GM18861 (cell line): ENCODE measurements around the gene TOR2A.

Experiments used
- ATAC-seq: cut with Tn5 transposase; IDR thresholded peaks from one replicate; pipeline ENCODE4 v1.9.1; 2021; ENCODE audit not compliant: unreplicated experiment

Gene TOR2A

GRCh38 chr9:127700594-127701255 is 34.4 kb downstream of the TOR2A start:
- ATAC-seq, result no peak

DNA sequence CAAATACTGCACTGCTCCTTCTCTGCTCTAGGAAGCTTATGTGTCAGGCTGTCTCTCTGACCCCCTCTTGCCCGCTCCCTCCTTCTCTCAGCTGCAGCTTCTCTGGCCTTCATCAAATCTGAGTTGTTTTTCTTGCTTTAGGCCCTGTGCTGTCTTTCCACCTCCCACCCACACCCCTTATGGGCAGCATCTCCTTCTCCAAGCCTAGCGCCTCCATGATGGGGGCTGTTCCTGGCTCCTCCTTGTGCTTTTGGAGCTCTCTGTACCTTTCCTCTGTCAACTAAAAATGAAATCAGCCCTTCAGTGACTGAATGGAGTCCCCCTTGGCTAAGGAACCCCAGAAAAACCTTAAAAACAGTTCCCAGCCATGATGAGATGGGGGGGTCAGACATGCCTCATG is 35.0 kb downstream of the TOR2A start:
- no peak for ATAC-seq

DNA sequence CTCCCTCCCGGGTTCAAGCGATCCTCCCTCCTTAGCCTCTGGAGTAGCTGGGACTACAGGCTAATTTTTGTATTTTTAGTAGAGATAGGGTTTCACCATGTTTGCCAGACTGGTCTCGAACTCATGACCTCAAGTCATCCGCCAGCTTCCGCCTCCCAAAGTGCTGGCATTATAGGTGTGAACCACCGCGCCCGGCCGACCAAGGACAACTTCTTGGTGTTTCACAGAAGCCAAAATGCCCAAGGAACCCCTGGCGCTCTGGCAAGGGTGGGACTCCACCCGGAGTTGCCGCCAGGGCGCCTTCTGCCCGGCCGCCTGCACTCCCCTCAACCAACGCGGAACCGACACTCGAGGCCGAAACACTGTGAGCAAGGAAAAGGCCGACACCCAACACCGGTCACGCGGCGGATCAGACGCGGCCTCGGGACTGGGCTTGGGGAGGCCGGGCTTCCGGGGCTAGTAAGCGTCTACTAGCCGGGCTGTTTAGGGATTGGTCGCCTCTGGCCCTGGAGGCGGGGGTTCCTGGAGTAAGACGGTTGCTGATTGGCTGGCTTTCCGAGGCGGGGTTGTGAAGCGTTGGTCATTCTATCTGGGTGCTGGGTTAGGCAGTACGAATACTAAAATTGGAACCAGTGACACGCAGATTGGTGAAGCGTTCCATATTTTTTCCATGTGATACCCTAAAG is 36.0 kb downstream of the TOR2A start:
- ATAC-seq, result peak; percentile 93

DNA sequence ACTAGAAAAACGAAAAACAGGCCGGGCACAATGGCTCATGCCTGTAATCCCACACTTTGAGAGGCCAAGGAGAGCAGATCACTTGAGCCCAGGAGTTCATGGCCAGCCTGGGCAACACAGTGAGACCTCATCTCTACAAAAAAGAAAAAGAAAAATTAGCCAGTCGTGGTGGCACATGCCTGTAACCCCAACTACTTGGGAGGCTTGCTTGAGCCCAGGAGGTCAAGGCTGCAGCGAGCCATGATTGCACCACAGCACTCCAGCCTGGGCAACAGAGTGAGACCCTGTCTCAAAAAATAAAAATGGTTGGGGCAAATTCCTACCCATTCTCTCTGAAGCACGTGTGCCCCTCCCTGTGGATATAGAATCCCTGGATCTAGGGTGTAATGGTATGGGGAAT is 36.7 kb downstream of the TOR2A start:
- ATAC-seq, result no peak

DNA sequence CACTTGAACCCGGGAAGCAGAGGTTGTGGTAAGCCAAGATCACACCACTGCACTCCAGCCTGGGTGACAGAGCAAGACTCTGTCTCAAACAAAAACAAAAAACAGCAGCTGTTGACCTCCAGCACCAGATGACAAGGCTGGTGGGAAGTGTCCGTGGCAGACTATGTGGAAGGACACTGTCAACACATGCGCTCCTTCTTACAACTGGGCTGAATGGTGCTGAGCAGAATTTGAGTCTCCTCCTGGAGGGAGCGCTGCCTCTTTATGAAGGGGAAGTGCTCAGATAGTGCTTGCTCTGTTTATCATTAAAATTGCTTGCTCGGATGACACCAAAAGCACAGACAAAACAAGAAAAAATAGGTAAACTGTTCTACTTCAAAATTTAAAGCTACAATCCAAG is 37.5 kb downstream of the TOR2A start:
- ATAC-seq, result no peak

- ATAC-seq, result no peak
Measured at GRCh38 chr9:127694890-127695720, 40.0 kb downstream of the TOR2A start.

DNA sequence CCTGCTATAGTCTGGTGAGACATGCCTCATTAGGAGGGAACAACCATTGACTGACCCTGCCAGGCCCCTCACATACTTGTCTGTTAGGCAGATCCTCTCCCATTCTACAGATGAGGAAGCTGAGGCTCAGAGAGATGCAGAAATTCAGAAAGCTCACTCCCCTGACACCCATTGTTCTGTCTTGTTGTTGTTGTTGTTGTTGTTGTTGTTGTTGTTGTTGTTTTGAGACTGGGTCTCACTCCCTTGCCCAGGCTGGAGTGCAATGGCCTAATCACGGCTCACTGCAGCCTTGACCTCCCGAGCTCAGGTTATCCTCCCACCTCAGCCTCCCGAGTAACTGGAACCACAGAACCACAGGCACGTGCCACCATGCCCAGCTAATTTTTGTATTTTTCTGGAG is 41.4 kb downstream of the TOR2A start:
- ATAC-seq, result no peak

GRCh38 chr9:127693143-127693542 is 42.0 kb downstream of the TOR2A start:
- no peak for ATAC-seq

- ATAC-seq, result no peak
Measured at GRCh38 chr9:127692071-127692470, 43.0 kb downstream of the TOR2A start.

DNA sequence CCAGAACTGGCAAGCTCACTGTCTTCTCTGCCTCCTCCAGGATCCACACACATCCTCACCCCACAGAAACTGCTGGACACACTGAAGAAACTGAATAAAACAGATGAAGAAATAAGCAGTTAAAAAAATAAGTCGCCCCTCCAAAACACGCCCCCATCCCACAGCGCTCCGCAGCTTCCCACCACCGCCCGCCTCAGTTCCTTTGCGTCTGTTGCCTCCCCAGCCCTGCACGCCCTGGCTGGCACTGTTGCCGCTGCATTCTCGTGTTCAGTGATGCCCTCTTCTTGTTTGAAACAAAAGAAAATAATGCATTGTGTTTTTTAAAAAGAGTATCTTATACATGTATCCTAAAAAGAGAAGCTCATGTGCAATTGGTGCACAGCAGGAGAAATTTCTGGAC is 44.4 kb downstream of the TOR2A start:
- no peak for ATAC-seq

GRCh38 chr9:127689329-127690000 is 45.6 kb downstream of the TOR2A start:
- ATAC-seq, result no peak

GRCh38 chr9:127686461-127687393 is 48.4 kb downstream of the TOR2A start:
- ATAC-seq, result no peak

GRCh38 chr9:127684576-127684975 is 50.5 kb downstream of the TOR2A start:
- ATAC-seq, result no peak

DNA sequence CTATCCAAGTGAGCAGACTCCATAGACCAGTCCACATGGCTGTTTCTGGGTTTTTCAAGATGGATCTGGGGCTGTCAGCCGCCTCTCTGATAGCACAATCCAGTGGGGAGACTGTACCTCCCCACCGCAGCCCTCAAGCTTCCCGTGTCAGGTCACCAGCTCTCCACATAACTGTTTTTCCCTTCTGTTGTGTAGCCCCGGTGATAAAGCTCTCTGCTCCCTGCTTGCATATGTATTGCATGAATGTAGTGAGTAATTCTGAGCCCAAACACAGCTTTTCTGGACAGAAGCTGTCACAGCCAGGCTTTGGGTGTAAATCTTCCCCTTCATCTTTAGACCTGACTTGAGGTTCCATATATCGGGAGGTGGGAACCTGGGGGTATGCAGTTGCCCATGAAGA is 51.4 kb downstream of the TOR2A start:
- ATAC-seq, result no peak

DNA sequence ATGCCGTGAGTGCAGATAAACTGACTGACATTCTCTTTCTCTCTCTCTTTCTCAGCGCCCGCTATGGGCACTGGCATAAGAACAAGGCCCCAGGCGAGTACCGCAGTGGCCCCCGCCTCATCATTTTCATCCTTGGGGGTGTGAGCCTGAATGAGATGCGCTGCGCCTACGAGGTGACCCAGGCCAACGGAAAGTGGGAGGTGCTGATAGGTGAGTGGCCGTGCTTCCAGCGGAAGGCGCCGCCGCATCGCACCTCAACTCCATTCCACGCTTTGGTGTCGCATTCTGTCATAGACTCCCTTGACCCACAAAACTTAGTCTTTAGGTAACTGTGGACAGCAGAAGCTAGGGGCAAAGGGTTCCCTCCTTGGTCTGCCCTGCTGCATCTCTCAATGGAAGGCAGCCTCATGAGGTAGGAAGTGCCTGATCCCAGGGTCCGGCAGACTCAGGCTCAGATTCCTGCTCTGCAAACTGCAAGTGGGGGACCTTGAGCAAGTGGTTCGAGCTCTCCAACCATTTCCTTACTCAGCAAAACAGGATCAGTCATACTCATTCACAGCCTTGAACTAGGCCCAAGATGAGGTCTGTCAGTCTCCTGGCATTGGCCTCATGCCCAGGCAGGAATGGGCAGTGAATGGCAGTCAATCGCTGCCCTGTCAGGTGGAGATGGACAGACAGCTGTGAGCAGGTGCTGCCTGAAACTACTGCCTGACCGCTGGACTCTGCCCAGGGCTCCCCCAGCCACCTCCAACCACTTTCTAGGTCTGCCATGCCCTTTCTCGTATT is 52.5 kb downstream of the TOR2A start:
- no peak for ATAC-seq
